Activated CD4-positive, CD25-positive, alpha-beta regulatory T cell treated with anti-CD3 and anti-CD28 coated beads, Interleukin-2, amount 50 U/mL, for 16 hours (primary cell): ENCODE data around the gene SS18L1.

Source experiments
- DNase-seq: peaks from one replicate; pipeline ENCODE4 v3.0.0-alpha.2; 2020; ENCODE audit warnings: low read depth, low spot score

SS18L1 gene

DNA sequence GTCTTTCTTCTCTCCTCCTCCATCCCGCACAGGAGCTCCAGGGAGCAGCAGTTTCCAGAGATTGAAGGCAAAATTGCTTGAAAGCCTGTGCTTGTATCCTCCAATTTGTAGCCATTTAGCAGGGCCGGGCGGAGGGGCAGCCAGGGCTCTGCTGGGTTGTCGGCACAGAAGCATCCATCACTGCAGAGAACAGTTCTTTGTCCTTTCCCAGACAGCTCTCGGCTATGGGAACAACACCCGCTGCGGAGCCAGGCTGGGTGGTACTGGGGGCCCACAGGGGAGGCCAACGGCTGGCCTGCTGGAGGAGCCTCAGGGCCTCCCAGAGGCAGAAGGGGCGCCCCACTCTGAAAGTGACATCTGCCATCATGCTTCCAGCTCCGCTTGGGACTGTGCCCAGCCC lies 68.7 kb downstream of the SS18L1 start:
- DNase-seq = no peak

DNA sequence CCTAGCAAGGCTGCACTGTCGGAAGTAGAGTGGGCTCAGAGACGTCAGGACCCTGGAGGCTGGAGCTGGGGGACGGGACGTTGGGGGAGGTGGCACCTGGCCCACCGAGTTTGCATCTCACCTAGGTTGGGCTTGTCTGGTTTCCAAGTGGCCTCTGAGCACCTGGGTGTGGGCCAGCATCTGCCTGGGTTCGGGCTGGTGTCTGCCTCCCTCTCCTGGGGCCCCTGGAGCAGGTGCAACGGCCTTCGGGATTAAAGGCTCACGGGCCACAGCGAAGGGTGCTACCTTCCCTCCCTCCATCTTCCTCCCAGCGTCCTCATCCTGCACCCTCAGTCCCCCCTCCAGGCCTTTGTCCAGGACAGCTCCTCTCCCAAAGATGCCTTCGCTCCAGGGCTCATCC lies 70.5 kb downstream of the SS18L1 start:
- no peak for DNase-seq

DNA sequence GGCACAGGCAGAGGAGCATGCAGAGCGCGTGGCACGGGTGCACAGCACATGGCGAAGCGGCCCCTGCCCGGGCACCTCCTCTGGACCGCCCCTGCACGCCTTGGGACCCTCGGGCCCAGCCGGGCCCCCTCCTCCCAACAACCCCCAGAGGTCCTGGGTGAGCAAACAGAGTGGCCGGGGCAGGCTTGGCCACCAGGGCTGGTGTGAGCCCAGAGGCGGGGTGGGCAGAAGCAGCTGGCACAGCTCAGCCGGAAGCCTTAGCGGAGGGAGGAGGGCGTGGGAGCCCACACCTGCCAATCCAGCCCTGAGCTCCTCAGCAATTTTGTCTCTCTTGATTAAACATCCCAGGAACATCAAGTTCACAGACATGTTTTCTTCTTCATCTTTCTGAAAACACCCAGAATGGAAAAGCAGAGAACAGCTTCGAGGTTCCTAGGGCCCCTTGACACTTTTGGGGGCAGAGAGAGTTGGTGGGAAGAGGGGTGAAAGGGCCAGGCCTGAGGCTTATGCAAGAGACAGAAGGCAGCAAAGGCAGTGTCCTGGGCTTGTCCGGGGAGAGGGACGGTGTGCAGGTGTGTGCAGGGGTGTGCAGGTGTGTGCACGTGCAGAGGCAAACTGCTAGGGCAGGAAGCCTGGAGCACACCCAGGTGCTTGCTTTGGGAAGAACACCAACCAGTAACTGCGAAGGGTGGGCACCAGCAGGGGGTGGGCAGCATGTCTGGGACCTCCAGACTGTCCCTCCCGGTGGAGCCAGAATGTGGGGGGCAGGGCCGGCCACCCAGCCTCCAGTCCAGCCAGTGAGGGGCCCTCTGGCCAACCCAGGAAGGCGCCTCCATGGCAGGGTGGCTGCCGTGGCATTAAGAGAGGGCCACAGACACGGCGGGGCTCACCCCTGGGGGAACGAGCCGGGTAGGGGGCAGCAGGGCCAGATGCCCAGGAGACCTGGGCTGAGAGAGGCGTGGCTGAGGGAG lies 71.7 kb downstream of the SS18L1 start:
- no peak for DNase-seq

DNA sequence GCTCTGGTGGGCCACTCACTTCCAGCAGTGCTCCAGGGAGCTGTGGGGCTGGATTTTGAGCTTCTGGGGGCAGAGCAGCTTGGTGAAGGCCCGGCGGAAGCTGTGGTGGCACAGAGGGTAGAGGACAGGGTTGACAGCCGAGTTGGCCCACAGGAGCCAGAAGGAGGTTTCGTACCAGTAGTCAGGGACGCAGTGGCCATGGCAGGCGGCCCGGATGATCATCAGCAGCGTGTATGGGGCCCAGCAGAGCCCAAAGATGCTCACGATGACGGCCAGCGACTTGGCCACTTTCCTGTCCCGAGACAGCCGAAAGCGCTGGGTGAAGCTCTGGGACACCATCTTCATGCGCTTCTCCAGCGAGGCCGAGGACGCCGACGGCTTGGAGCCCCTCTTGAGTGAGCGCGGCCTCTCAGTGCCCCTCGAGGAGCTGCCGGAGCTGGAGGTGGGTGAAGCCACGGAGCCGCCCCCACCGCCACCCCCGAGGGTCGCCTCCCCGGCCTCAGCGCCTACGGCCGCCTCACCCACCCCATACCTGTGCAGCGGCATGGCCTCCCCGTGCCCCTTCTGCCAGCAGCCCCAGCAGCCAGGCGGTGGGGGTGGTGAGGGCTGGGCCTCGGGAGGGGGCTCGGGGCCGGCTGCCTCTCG lies 72.5 kb downstream of the SS18L1 start:
- no peak for DNase-seq

GRCh38 chr20:62216636-62217566 lies 73.3 kb downstream of the SS18L1 start:
- no peak for DNase-seq

GRCh38 chr20:62217913-62218773 lies 74.6 kb downstream of the SS18L1 start:
- DNase-seq = no peak

GRCh38 chr20:62219101-62219991 lies 75.8 kb downstream of the SS18L1 start:
- no peak for DNase-seq

DNA sequence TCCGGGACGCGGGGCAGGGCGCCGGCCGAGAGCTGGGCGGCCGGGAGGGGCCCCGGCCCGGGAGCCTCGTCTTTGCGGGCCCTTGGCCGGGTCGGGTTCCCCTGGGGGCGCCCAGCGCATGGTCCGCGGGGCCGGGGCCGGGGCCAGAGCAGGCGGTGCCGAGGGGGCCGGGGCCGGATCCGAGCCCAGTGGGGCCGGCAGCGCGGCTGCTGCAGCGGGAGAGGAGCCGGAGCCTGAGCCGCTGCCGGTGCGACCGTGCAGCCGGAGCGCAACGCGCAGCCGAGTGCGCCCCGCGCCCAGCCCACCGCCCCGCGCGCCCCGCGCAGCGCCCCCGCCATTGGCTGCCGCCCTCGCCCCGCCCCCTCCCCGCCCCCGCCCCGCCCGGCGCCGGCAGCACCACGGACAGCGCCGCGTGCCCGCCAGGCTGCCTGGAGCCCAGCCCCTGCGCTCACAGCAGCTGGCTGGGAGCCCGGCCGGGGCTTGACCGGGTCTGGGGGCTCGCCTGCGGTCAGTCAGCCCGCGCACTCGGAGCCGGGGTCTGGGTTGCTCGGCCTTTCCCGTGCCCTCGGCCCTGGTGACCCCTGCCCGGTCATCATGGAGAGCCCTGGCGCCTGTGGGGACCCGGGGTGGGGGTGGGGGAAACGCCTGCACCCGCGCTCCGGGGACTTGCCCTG lies 76.6 kb downstream of the SS18L1 start, which contains the start of gene HRH3:
TSS of gene HRH3 (minus strand) at position 287 of the 674 bp plus-strand sequence. CDS start 308 bp downstream, outside the sequence.
- no peak for DNase-seq

GRCh38 chr20:62220666-62221568 lies 77.3 kb downstream of the SS18L1 start:
- DNase-seq = no peak

GRCh38 chr20:62222266-62222850 lies 78.8 kb downstream of the SS18L1 start:
- DNase-seq = no peak

DNA sequence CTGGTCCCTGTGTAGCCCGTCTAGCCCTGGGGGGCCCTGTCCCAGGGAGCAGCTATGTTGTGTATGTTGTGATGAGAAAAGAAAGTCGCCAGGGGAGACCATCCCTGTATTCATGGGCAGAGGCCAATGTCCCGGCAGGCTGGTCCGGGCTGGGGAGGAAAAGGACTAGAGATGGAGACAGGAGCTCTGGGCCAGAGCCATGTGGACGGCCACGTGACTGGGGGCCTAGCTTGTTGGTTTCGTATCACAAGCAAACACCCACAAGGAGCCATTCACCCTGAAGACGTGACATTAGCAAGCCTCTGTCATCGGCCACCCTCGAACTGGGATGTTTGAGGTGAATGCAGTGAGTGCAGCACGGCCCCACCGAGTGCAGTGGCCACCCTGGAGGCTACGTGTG lies 79.4 kb downstream of the SS18L1 start:
- DNase-seq = no peak

DNA sequence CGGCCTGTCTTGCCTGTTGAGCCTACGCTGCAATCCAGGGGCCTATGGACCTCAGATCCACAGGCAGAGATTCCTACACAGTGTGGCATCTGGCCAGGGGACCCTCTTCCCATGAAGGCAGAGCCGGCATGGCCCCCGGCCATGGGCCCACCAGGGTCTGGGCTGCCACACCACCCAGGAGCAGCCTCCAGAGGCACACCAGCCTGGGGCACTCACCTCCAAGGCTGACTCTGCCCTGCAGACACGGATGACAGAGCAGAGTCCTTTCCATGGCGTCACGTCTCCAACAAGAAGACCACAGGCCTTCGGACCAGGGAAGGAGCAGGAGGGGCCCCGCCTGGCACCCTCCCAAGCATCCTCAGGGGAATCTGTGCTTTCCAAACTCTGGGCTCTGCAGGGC lies 80.0 kb downstream of the SS18L1 start:
- no peak for DNase-seq

DNA sequence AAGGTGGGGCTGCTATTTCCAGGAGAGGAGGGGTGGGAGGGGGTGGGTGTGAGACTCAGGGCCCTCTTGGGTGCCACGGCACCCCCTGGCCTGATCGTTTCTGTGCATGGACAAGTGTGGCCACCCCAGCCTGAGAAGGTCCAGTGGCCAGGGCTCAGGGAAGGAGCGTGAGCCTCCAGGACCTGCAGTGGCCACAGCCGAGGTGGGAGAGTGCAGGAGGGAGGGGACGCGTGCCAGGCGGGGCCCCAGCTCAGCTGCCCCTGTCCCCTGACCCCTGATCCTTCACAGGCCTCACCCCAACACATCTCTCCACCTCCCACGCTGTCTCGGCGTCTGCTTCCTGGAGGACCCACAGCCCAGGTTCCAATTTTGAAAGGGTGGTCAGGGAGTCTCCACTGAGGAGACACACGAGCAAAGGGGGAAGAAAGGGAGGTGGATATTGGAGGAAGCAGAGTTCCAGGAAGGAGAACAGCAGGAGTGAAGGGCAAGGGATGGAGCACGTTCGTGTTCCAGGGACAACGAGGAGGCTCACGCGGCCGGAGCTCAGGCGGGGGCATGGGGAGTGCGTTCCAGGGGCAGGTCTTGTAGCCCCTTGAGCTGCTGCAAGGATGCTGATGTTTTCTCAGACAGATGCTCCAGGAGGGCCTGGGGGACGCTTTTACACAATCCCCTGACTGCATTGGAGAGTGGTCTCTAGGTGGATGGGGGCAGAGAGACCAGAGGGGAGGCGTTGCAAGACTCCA lies 80.7 kb downstream of the SS18L1 start:
- no peak for DNase-seq

- DNase-seq = no peak
Observed at GRCh38 chr20:62225026-62225425, 81.5 kb downstream of the SS18L1 start.

GRCh38 chr20:62225820-62226635 lies 82.5 kb downstream of the SS18L1 start:
- no peak for DNase-seq
